Brain microvascular endothelial cell (primary cell): ENCODE results near the gene SRCIN1.

Source experiments
- DNase-seq: peaks from one replicate; pipeline ENCODE4 v3.0.0-alpha.2; 2020
- H3K27ac ChIP-seq: fragments of 250-450 bp; sonication (Bioruptor Pico); 2 replicates; pipeline ENCODE4 v1.5.1; 2020; ENCODE audit warnings: mild to moderate bottlenecking, moderate library complexity
- H3K27me3 ChIP-seq: fragments of 250-450 bp; sonication (Bioruptor Pico); replicated peaks from 2 replicates; pipeline ENCODE4 v1.5.1; 2020; ENCODE audit warnings: mild to moderate bottlenecking
- H3K36me3 ChIP-seq: fragments of 250-450 bp; sonication (Bioruptor Pico); replicated peaks from 2 replicates; pipeline ENCODE4 v1.5.1; 2020; ENCODE audit warnings: mild to moderate bottlenecking
- H3K4me3 ChIP-seq: 2 replicates; pipeline ENCODE4 v1.5.1; 2011; ENCODE audit warnings: low read depth, mild to moderate bottlenecking, control low read depth, low read length, moderate library complexity
- CTCF ChIP-seq: IDR thresholded peaks from 2 replicates; pipeline ENCODE4 v1.5.1; 2011; ENCODE audit warnings: low read depth, mild to moderate bottlenecking, moderate library complexity, low read length, control low read depth, inconsistent platforms; ENCODE audit errors: missing control alignments
- in situ Hi-C: cut with HindIII; loops from 2 replicates; pipeline ENCODE4 v1.10.0; 2017; ENCODE audit warnings: low sequenced_read_pairs, low pct_ligation_motif_present

Gene SRCIN1

DNA sequence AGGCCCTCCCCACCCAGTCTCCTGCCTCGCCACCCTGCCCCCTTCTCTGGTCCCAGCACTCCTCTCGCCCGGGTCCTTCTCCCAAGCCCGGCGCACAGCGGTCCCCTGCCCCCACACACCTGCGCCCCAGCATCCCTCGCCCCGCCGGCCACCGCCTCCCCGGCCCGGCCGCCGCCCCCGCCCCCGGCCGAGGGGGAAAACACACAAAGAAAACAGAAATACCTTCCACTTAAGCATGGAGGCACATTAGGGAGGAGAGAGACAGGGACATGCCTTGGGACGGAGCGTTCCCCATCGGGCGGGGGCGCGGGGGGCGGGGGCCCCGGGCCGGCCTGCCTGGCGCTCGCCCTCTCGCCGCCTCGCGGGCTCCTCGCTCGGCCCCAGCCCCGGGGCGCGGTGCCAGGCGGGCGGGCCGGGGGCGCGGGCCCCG lies 326 bp downstream of the SRCIN1 start:
- no peak for TF ChIP-seq CTCF
- no peak for DNase-seq
- H3K36me3 ChIP-seq: no peaks in the 10 kb centered on the region
- in situ Hi-C loops: no loop called here
- peaks cover 65% of the 10 kb centered on the region for H3K27me3 ChIP-seq
- H3K27ac ChIP-seq: no peak overlapping the region
- no peak overlapping the region for H3K4me3 ChIP-seq

DNA sequence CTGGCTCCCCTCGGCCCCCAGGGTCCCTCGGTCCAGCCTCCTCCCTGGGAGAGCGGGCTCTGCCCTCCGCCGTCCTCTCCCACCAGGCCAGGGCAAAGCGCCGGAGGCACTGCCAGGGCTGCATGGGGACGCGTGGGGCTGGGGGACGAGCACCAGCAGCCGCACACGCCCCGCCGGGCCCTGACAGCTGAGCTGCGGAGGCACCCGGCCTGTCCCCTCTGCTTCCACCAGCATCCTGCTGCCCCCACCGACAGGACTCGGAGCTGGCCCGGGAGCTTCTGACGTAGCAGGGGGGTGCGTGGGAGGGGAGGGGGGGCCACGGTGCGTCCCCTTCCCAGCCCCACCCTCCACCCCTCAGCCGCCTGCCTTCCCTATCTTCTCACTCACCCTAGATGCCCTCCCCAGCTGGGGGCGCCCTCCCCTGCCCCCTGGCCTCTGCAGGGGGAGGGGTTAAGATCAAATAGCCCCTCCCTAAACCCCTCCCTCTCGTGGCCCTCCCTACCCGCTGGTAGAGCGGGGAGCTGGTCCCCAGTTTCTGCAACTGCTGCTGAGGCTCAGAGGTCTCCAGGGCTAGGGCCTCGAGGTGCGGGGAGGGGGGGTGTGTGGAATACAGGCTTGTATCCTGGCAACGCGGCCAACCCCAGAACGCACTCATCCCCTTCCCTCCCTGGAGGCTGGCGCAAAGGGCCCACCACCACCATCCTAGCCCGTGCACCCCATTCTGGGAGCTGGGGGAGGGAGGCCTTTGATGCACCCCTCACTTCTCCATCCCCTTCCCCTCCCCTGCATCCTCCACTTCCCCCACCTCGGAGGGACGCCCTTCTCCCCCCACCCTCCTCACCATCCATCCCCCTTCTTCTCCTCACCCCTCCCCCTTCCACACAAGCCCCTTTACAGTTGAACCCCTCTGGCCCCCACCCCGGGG lies 1.0 kb downstream of the SRCIN1 start:
- peaks cover 63% of the 10 kb centered on the region for H3K27me3 ChIP-seq
- no peak overlapping the region for H3K27ac ChIP-seq
- no peak for DNase-seq
- in situ Hi-C loops: no loop called here
- H3K36me3 ChIP-seq: no peaks in the 10 kb centered on the region
- peak; percentile 4 for TF ChIP-seq CTCF
- no peak overlapping the region for H3K4me3 ChIP-seq

DNA sequence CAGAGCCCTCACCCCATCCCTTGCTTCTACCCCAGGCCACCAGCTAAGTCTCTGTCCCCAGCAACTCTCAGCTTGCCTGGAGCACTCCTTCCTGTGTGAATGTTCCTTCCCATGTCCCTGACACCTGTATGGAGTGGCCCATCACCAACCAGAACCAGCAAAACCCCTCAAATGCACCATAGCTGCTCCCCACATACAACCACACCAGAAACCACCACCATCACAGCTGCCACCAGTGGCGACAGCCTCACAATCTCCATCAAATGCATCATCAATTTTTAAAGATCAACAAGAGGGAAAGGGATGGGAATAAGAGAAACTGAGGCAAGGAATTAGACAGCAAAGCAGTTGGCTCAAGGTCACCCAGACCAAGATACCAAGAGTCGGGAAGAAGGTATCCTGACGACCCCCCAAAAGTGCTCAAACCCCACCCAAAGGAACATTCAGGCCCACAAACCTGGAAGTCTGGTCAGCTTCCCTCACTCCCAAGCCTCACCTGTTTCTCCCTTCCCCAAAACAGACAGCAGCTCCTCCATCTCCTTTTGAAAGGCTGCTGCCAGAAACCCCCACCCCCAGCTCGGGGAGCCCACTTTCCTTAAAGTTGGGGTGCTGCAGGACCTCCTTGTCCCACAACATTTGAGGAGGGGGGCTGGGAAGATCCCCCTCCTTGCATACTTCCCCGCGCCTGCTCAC lies 1.8 kb downstream of the SRCIN1 start:
- DNase-seq: no peak
- in situ Hi-C loops: no loop called here
- Histone ChIP-seq H3K27ac (no peak overlapping the region), H3K36me3 (no peaks in the 10 kb centered on the region), H3K27me3 (peaks cover 56% of the 10 kb centered on the region), H3K4me3 (no peak overlapping the region)
- TF ChIP-seq CTCF: no peak

DNA sequence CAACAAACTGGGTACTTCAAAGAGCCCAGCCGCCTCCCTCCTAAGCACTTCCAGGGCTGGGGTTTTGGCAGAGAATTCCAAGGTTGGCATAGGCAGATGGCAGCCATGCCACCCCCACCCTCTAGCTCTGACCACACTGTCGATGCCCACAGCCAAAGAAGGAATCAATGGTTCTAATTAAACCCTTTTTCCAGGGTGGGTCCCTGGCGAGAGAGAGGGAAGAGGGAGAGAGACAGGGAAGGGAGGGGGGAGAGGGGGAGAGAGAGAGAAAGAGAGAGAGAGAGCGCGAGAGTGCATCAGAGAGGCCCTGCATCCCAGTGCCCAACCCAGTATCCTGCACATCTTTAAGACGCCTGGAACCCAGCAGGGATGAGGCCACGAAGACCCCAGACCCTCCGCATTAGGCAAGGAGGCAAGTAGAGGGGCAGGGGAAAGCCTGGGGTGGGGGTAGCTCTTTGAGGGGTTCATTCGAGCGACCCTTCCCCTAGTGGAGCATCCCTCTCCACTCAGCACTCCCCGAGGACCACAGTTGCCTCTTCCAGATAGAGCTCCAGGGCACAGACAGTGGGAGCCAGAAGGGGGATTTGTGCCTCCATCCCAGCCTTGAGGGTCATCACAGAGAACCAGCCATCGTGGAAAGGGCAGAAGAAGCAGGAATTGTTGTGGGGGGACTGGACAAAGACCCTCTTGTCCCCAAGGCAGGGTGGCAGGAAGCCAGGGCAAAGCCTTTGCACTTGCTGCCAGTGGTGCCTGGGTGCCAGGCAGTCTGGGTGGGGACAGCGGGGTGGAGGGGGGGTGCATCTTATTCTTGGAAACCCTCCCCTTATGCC lies 2.6 kb downstream of the SRCIN1 start:
- Histone ChIP-seq H3K27ac (no peak overlapping the region), H3K27me3 (peaks cover 58% of the 10 kb centered on the region), H3K36me3 (no peaks in the 10 kb centered on the region), H3K4me3 (no peak overlapping the region)
- no peak for DNase-seq
- TF ChIP-seq CTCF: no peak
- in situ Hi-C loops: no loop called here

GRCh38 chr17:38602453-38602852 lies 3.3 kb downstream of the SRCIN1 start:
- Histone ChIP-seq H3K36me3 (no peaks in the 10 kb centered on the region), H3K27me3 (peaks cover 58% of the 10 kb centered on the region), H3K4me3 (no peak overlapping the region), H3K27ac (no peak overlapping the region)
- no peak for DNase-seq
- no peak for TF ChIP-seq CTCF
- in situ Hi-C loops: no loop called here
